CD4-positive, alpha-beta T cell treated with Interleukin-4 for 1 hour (primary cell): ENCODE data around the gene EIF3F.

Source experiments
- DNase-seq, 2 donors: peaks; one replicate each; pipeline ENCODE4 v3.0.0-alpha.2; 2020 to 2022

EIF3F gene

GRCh38 chr11:7994581-7995278, 7.6 kb downstream of the EIF3F start:
- no peak for DNase-seq

- DNase-seq = no peak
Observed at GRCh38 chr11:7999795-8000194, 12.7 kb downstream of the EIF3F start.

- no peak for DNase-seq
Observed at GRCh38 chr11:8000390-8000789, 13.3 kb downstream of the EIF3F start.

GRCh38 chr11:8002676-8003075, 15.5 kb downstream of the EIF3F start:
- DNase-seq = no peak

- no peak for DNase-seq
Observed at GRCh38 chr11:8003187-8003586, 16.1 kb downstream of the EIF3F start.

GRCh38 chr11:8004008-8004407, 16.9 kb downstream of the EIF3F start:
- DNase-seq = no peak

- DNase-seq = no peak
Observed at GRCh38 chr11:8005556-8005955, 18.4 kb downstream of the EIF3F start.

- peak; percentile 29 to 58 for DNase-seq
Observed at GRCh38 chr11:8006349-8006977, 19.3 kb downstream of the EIF3F start.

GRCh38 chr11:8008212-8008611, 21.1 kb downstream of the EIF3F start:
- DNase-seq = no peak

- no peak for DNase-seq
Observed at GRCh38 chr11:8009856-8010255, 22.7 kb downstream of the EIF3F start.

GRCh38 chr11:8011371-8011770, 24.2 kb downstream of the EIF3F start:
- no peak for DNase-seq

GRCh38 chr11:8011981-8012444, 24.9 kb downstream of the EIF3F start:
- DNase-seq = no peak

GRCh38 chr11:8013833-8014232, 26.7 kb downstream of the EIF3F start:
- DNase-seq = no peak

- no peak for DNase-seq
Observed at GRCh38 chr11:8015753-8016239, 28.7 kb downstream of the EIF3F start.

GRCh38 chr11:8016440-8016839, 29.3 kb downstream of the EIF3F start:
- DNase-seq = no peak

- no peak for DNase-seq
Observed at GRCh38 chr11:8017071-8017470, 29.9 kb downstream of the EIF3F start.

- DNase-seq = no peak
Observed at GRCh38 chr11:8017894-8018483, 30.9 kb downstream of the EIF3F start.

- DNase-seq = peak; percentile 85 to 90
Observed at GRCh38 chr11:8018484-8019313, 31.6 kb downstream of the EIF3F start.

GRCh38 chr11:8019314-8020243, 32.4 kb downstream of the EIF3F start:
- DNase-seq = peak in 1 of 2 donors; percentile 16

GRCh38 chr11:8020244-8020597, 33.1 kb downstream of the EIF3F start:
- DNase-seq = no peak

GRCh38 chr11:8021920-8022319, 34.8 kb downstream of the EIF3F start:
- DNase-seq = no peak

GRCh38 chr11:8022876-8023275, 35.7 kb downstream of the EIF3F start:
- no peak for DNase-seq
